ENCODE measurements around the gene ECHDC3. TPM values are rescaled to one million over a fixed set of nuclear protein-coding genes. Genes with fewer than 3 reads are reported as not detected.

ECHDC3 gene, protein sequence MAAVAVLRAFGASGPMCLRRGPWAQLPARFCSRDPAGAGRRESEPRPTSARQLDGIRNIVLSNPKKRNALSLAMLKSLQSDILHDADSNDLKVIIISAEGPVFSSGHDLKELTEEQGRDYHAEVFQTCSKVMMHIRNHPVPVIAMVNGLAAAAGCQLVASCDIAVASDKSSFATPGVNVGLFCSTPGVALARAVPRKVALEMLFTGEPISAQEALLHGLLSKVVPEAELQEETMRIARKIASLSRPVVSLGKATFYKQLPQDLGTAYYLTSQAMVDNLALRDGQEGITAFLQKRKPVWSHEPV
- 58.0 and 64.4 TPM in 2 replicates for total RNA-seq

DNA sequence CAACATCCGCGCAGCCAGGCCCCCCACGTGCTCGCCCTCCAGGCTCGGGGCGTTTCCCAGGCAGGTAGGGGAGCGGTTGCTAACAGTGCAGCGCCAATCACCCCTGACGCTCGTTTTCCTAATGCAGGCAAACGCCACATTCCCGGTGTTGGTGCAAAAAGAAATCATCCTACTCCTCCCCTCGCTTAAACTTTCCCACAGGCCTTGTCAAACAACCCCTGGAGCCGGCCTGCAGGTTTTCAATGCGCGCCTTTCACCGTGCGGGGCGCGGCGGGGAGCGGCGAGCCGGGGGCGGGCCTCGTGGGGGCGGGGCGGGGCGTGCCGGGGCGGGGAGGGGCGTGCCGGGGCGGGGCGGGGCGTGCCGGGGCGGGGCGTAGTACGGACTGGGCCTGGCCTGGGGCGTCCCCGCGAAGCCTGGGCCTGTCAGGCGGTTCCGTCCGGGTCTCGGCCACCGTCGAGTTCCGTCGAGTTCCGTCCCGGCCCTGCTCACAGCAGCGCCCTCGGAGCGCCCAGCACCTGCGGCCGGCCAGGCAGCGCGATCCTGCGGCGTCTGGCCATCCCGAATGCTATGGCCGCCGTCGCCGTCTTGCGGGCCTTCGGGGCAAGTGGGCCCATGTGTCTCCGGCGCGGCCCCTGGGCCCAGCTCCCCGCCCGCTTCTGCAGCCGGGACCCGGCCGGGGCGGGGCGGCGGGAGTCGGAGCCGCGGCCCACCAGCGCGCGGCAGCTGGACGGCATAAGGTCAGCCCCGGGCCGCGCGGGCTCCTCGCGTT lies at the start of gene ECHDC3:
Gene ECHDC3 (plus strand): TSS at position 374 of the 770 bp plus-strand sequence. CDS start 195 bp downstream, at position 569.

Other genes with a start within 250 kb of the ECHDC3 start
- gene USP6NL, start 130.7 kb upstream of the ECHDC3 start, total RNA-seq = 7.1 and 8.4 TPM in 2 replicates
- gene PROSER2, start 81.0 kb downstream of the ECHDC3 start, total RNA-seq = 64.3 and 75.9 TPM in 2 replicates